GM18517 (cell line): Measurements from ENCODE around the gene RASAL2.

Experiments used
- ATAC-seq: cut with Tn5 transposase; IDR thresholded peaks from one replicate; pipeline ENCODE4 v1.9.1; 2021; ENCODE audit warnings: mild to moderate bottlenecking, moderate library complexity; ENCODE audit not compliant: unreplicated experiment

The RASAL2 gene

GRCh38 chr1:178483251-178483957 lies 389.5 kb downstream of the RASAL2 start:
- ATAC-seq = no peak

GRCh38 chr1:178484698-178485225 lies 390.9 kb downstream of the RASAL2 start:
- ATAC-seq = no peak

- ATAC-seq = no peak
Measured at GRCh38 chr1:178485541-178485981, 391.7 kb downstream of the RASAL2 start.

- ATAC-seq = no peak
Measured at GRCh38 chr1:178486100-178487069, 392.5 kb downstream of the RASAL2 start.

- no peak for ATAC-seq
Measured at GRCh38 chr1:178487070-178487615, 393.2 kb downstream of the RASAL2 start.

GRCh38 chr1:178488393-178488792 lies 394.5 kb downstream of the RASAL2 start:
- no peak for ATAC-seq

GRCh38 chr1:178489399-178489798 lies 395.5 kb downstream of the RASAL2 start:
- no peak for ATAC-seq

- ATAC-seq = no peak
Measured at GRCh38 chr1:178490136-178490535, 396.2 kb downstream of the RASAL2 start.

- no peak for ATAC-seq
Measured at GRCh38 chr1:178490967-178491366, 397.1 kb downstream of the RASAL2 start.

GRCh38 chr1:178491721-178492120 lies 397.8 kb downstream of the RASAL2 start:
- ATAC-seq = no peak

- no peak for ATAC-seq
Measured at GRCh38 chr1:178492341-178492740, 398.4 kb downstream of the RASAL2 start.

- no peak for ATAC-seq
Measured at GRCh38 chr1:178493301-178493741, 399.4 kb downstream of the RASAL2 start.

GRCh38 chr1:178494569-178494971 lies 400.7 kb downstream of the RASAL2 start:
- ATAC-seq = no peak

- no peak for ATAC-seq
Measured at GRCh38 chr1:178495158-178495557, 401.3 kb downstream of the RASAL2 start.

GRCh38 chr1:178495741-178496409 lies 402.0 kb downstream of the RASAL2 start:
- no peak for ATAC-seq

- ATAC-seq = no peak
Measured at GRCh38 chr1:178496410-178497135, 402.7 kb downstream of the RASAL2 start, which contains the start of gene CLEC20A. TSS of gene CLEC20A (minus strand) at chr1:178496964. CDS start at chr1:178496939, 25 bp downstream.

GRCh38 chr1:178497903-178498478 lies 404.1 kb downstream of the RASAL2 start:
- no peak for ATAC-seq

GRCh38 chr1:178498896-178499675 lies 405.2 kb downstream of the RASAL2 start:
- ATAC-seq = no peak
